HCT116 (cell line): ENCODE measurements around the gene ERBB4. TPM values are rescaled to one million over a fixed set of nuclear protein-coding genes. Genes with fewer than 3 reads are reported as not detected.

Experiments
- ATAC-seq: fragments of 200-7000 bp; cut with Tn5 transposase; 2 replicates; pipeline ENCODE4 v1.9.1; 2020; ENCODE audit warnings: mild to moderate bottlenecking, moderate library complexity
- BruUV-seq: library from RNA; stranded (reverse); fragments of 400-500 nt; replicated peaks from 2 replicates; lab custom pipeline; 2021; lab: Mats Ljungman, UMichigan
- CTCF ChIA-PET: fragments of 300-600 bp; sonication (Branson Sonifier 250); formaldehyde crosslinking; loops from one replicate; lab custom pipeline; 2021; ENCODE audit warnings: antibody characterized with exemption; lab: Charles Lee
- POLR2A ChIA-PET: fragments of 300-600, 350-600 bp; sonication (Branson Sonifier 250); formaldehyde crosslinking; loops from one replicate; lab custom pipeline; 2021; ENCODE audit warnings: antibody characterized with exemption; lab: Charles Lee
- RAD21 ChIA-PET, 2 experiments: fragments of 300-600 bp; sonication (Branson Sonifier 250); formaldehyde crosslinking; loops; one replicate each; lab custom pipeline; 2023; ENCODE audit warnings: low total read pairs in 2 of 2; ENCODE audit not compliant: uncharacterized antibody in 2 of 2, unreplicated experiment in 2 of 2, low non-redundant PET in 1 of 2; lab: Charles Lee
- DNase-seq: peaks from one replicate; pipeline ENCODE4 v3.0.0-alpha.2; 2010; ENCODE audit warnings: low read depth, low spot score
- H2AFZ ChIP-seq: fragments of 200-600 bp; shearing (Covaris generic), sonication (generic); 2 replicates; pipeline ENCODE4 v1.6.1; 2017; ENCODE audit warnings: low read depth, mixed run types, mixed read lengths, antibody characterized with exemption, low read length; ENCODE audit not compliant: poor library complexity, severe bottlenecking
- H3K27ac ChIP-seq: 2 replicates; pipeline ENCODE4 v1.5.1; 2012; ENCODE audit warnings: low read depth, low read length
- H3K27me3 ChIP-seq: fragments of 200-600 bp; sonication (generic); 2 replicates; pipeline ENCODE4 v1.6.1; 2016; ENCODE audit warnings: mixed run types, low read length, mixed read lengths; ENCODE audit not compliant: insufficient read depth
- H3K36me3 ChIP-seq, 2 experiments: fragments of 200-500 bp in 1 of 2; fragments of 200-600 bp in 1 of 2; sonication (Bioruptor generic) in 1 of 2; sonication (generic) in 1 of 2; 2 replicates each; pipeline versions ENCODE4 v1.5.1 to v1.6.1; 2014 to 2016; ENCODE audit warnings: low read length in 2 of 2, inconsistent platforms in 1 of 2, mixed read lengths in 1 of 2, mixed run types in 1 of 2; ENCODE audit not compliant: insufficient read depth in 2 of 2, control insufficient read depth in 1 of 2
- H3K4me1 ChIP-seq, 2 experiments: fragments of 200-600 bp in 1 of 2; sonication (generic) in 1 of 2; 2 replicates each; pipeline versions ENCODE4 v1.5.1 to v1.6.1; 2012 to 2017; ENCODE audit warnings: low read length in 2 of 2, inconsistent platforms in 1 of 2, mild to moderate bottlenecking in 1 of 2, mixed read lengths in 1 of 2, mixed run types in 1 of 2, moderate library complexity in 1 of 2; ENCODE audit not compliant: insufficient read depth in 2 of 2, control insufficient read depth in 1 of 2
- H3K4me2 ChIP-seq: fragments of 200-600 bp; sonication (generic); 2 replicates; pipeline ENCODE4 v1.6.1; 2017; ENCODE audit warnings: mixed run types, low read length, mixed read lengths
- H3K4me3 ChIP-seq, 2 experiments: fragments of 200-600 bp in 1 of 2; sonication (generic) in 1 of 2; replicated peaks in 1 of 2; 2 replicates each; pipeline ENCODE4 v1.5.1; 2011 to 2016; ENCODE audit warnings: low read length in 2 of 2, control low read depth in 1 of 2, low read depth in 1 of 2, mild to moderate bottlenecking in 1 of 2, mixed read lengths in 1 of 2, mixed run types in 1 of 2
- H3K79me2 ChIP-seq: fragments of 200-600 bp; sonication (generic); 2 replicates; pipeline ENCODE4 v1.6.1; 2017; ENCODE audit warnings: mild to moderate bottlenecking, mixed run types, low read length, moderate library complexity, mixed read lengths; ENCODE audit not compliant: insufficient read depth
- H3K9ac ChIP-seq: fragments of 200-600 bp; sonication (generic); 2 replicates; pipeline ENCODE4 v1.6.1; 2016; ENCODE audit warnings: low read length, mixed read lengths
- H3K9me2 ChIP-seq: fragments of 200-600 bp; sonication (generic), shearing (Covaris generic); 2 replicates; pipeline ENCODE4 v1.6.1; 2017; ENCODE audit warnings: mixed run types, mild to moderate bottlenecking, moderate library complexity; ENCODE audit not compliant: insufficient read depth
- H3K9me3 ChIP-seq, 2 experiments: fragments of 200-500 bp in 1 of 2; fragments of 200-600 bp in 1 of 2; sonication (Bioruptor generic) in 1 of 2; sonication (generic) in 1 of 2; 2 replicates each; pipeline ENCODE4 v1.6.1; 2014 to 2017; ENCODE audit warnings: low read length in 2 of 2, mixed read lengths in 2 of 2, inconsistent platforms in 1 of 2, low read depth in 1 of 2, mild to moderate bottlenecking in 1 of 2, mixed run types in 1 of 2, moderate library complexity in 1 of 2; ENCODE audit not compliant: control insufficient read depth in 1 of 2, insufficient read depth in 1 of 2
- H4K20me1 ChIP-seq: fragments of 200-600 bp; sonication (generic), shearing (Covaris generic); 2 replicates; pipeline ENCODE4 v1.6.1; 2017; ENCODE audit warnings: mixed run types, mild to moderate bottlenecking, moderate library complexity; ENCODE audit not compliant: insufficient read depth
- ATF3 ChIP-seq: IDR thresholded peaks from 2 replicates; pipeline ENCODE4 v1.6.1; 2012
- CEBPB ChIP-seq: IDR thresholded peaks from 2 replicates; pipeline ENCODE4 v1.6.1; 2012; ENCODE audit warnings: low read depth
- CTCF ChIP-seq, 3 experiments: fragments of 200-600 bp in 1 of 3; sonication (generic) in 1 of 3; IDR thresholded peaks in 2 of 3; conservative IDR thresholded peaks in 1 of 3; 2 replicates each; pipeline ENCODE4 v1.5.1; 2012 to 2017; ENCODE audit warnings: low read depth in 2 of 3, low read length in 2 of 3, antibody characterized with exemption in 1 of 3, borderline replicate concordance in 1 of 3, control low read depth in 1 of 3, mild to moderate bottlenecking in 1 of 3, mixed read lengths in 1 of 3, mixed run types in 1 of 3, moderate library complexity in 1 of 3; ENCODE audit not compliant: insufficient read depth in 1 of 3
- EZH2 ChIP-seq: fragments of 200-600 bp; sonication (generic); IDR thresholded peaks from 2 replicates; pipeline ENCODE4 v1.6.1; 2017; ENCODE audit warnings: antibody characterized with exemption, mixed run types
- FOSL1 ChIP-seq: IDR thresholded peaks from 2 replicates; pipeline ENCODE4 v1.6.1; 2012; ENCODE audit warnings: low read depth
- JUND ChIP-seq: IDR thresholded peaks from 2 replicates; pipeline ENCODE4 v1.6.1; 2012
- POLR2AphosphoS5 ChIP-seq: IDR thresholded peaks from 2 replicates; pipeline ENCODE4 v1.6.1; 2011; ENCODE audit warnings: mild to moderate bottlenecking, low read depth, low read length, moderate library complexity
- RAD21 ChIP-seq: IDR thresholded peaks from 2 replicates; pipeline ENCODE4 v1.6.1; 2012; ENCODE audit warnings: low read depth, mild to moderate bottlenecking
- SRF ChIP-seq: IDR thresholded peaks from 2 replicates; pipeline ENCODE4 v1.6.1; 2012; ENCODE audit warnings: low read depth
- TCF7L2 ChIP-seq: IDR thresholded peaks from 2 replicates; pipeline ENCODE4 v1.7.0; 2011; ENCODE audit warnings: borderline replicate concordance, inconsistent platforms; ENCODE audit not compliant: insufficient read depth, insufficient read length; ENCODE audit errors: extremely low read depth
- ZFX ChIP-seq: fragments of 450-650 bp; IDR thresholded peaks from 2 replicates; pipeline ENCODE4 v1.6.1; 2017
- intact Hi-C: fragments of 100-400 bp; cut with micrococcal nuclease; formaldehyde crosslinking; loops from 2 replicates; pipeline ENCODE4 v1.10.0; 2022
- total RNA-seq: library from RNA; stranded (reverse); gene quantifications from one replicate; pipeline ENCODE4 v1.2.1, GENCODE V29; 2021; ENCODE audit not compliant: unreplicated experiment
- TF ChIP-seq, protein P1 (sequence below): IDR thresholded peaks from 2 replicates; pipeline ENCODE4 v1.6.1; 2012; ENCODE audit warnings: low read depth

ERBB4 gene
- total RNA-seq, 1 experiment from 2014 or later = 0.10 TPM

DNA sequence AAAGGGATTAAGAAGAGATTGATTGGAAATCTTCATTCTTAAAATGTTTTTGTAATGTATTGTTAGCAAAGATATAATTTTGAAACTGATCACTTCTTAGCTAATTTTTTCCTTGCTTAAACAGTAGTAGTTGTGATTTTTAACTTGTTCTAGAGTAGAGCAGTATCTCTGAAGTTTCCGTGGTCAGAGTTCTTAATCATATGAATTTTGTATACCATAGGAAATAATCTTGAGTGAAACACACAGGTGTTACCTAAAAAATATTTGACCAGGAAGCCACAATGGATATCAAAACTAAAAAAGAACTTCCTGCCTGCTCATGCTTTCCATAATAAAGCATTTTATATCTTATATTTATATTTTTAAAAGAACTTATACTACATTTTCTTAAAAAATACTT lies 907.1 kb downstream of the ERBB4 start:
- no peak overlapping the region for H3K27ac ChIP-seq
- no peak for ATAC-seq
- no peak overlapping the region for H3K9ac ChIP-seq
- no peaks in the 10 kb centered on the region for H3K9me3 ChIP-seq
- no peak overlapping the region for H2AFZ ChIP-seq
- BruUV-seq = no TSS peak
- DNase-seq = no peak
- CTCF ChIA-PET = no interaction called here
- POLR2A ChIA-PET = no interaction called here
- RAD21 ChIA-PET = no interaction called here
- no peaks in the 10 kb centered on the region for H3K27me3 ChIP-seq
- no peaks in the 10 kb centered on the region for H3K36me3 ChIP-seq
- H4K20me1 ChIP-seq = no peaks in the 10 kb centered on the region
- H3K4me3 ChIP-seq = no peak overlapping the region
- no peaks in the 10 kb centered on the region for H3K79me2 ChIP-seq
- TF ChIP-seq TCF7L2 = no peak
- no peak for TF ChIP-seq RAD21
- TF ChIP-seq ATF3 = no peak
- no peak for TF ChIP-seq CTCF (IDR thresholded peaks at IDR 0.05 in 2 of 3, conservative IDR thresholded peaks at IDR 0.05 in 1 of 3; ENCODE audit: borderline replicate concordance in 1 of 3, insufficient read depth in 1 of 3, low read depth in 2 of 3, low read length in 2 of 3)
- TF ChIP-seq FOSL1 = no peak
- TF ChIP-seq EZH2 = no peak
- TF ChIP-seq SRF = no peak
- TF ChIP-seq ZFX = no peak
- no peak for TF ChIP-seq POLR2AphosphoS5
- TF ChIP-seq JUND = no peak
- TF ChIP-seq, protein P1, sequence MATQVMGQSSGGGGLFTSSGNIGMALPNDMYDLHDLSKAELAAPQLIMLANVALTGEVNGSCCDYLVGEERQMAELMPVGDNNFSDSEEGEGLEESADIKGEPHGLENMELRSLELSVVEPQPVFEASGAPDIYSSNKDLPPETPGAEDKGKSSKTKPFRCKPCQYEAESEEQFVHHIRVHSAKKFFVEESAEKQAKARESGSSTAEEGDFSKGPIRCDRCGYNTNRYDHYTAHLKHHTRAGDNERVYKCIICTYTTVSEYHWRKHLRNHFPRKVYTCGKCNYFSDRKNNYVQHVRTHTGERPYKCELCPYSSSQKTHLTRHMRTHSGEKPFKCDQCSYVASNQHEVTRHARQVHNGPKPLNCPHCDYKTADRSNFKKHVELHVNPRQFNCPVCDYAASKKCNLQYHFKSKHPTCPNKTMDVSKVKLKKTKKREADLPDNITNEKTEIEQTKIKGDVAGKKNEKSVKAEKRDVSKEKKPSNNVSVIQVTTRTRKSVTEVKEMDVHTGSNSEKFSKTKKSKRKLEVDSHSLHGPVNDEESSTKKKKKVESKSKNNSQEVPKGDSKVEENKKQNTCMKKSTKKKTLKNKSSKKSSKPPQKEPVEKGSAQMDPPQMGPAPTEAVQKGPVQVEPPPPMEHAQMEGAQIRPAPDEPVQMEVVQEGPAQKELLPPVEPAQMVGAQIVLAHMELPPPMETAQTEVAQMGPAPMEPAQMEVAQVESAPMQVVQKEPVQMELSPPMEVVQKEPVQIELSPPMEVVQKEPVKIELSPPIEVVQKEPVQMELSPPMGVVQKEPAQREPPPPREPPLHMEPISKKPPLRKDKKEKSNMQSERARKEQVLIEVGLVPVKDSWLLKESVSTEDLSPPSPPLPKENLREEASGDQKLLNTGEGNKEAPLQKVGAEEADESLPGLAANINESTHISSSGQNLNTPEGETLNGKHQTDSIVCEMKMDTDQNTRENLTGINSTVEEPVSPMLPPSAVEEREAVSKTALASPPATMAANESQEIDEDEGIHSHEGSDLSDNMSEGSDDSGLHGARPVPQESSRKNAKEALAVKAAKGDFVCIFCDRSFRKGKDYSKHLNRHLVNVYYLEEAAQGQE = no peak
- TF ChIP-seq CEBPB = no peak
- intact Hi-C loops = no loop called here
- no peaks in the 10 kb centered on the region for H3K4me1 ChIP-seq
- no peaks in the 10 kb centered on the region for H3K9me2 ChIP-seq
- H3K4me2 ChIP-seq = no peak overlapping the region
